Osteocyte (in vitro differentiated cells): ENCODE measurements around the gene FAM161B. TPM values are rescaled to one million over a fixed set of nuclear protein-coding genes. Genes with fewer than 3 reads are reported as not detected.

Experiments used
- DNase-seq: peaks from one replicate; pipeline ENCODE4 v3.0.0; 2021; ENCODE audit warnings: mixed read lengths; ENCODE audit not compliant: unreplicated experiment; ENCODE audit errors: extremely low spot score
- H3K27ac Mint-ChIP-seq: one replicate; pipeline ENCODE4 v1.8.0; 2021; ENCODE audit warnings: mild to moderate bottlenecking, mixed read lengths; ENCODE audit not compliant: unreplicated experiment
- H3K27me3 Mint-ChIP-seq: one replicate; pipeline ENCODE4 v1.8.0; 2021; ENCODE audit warnings: mixed read lengths; ENCODE audit not compliant: unreplicated experiment
- H3K36me3 Mint-ChIP-seq: one replicate; pipeline ENCODE4 v1.8.0; 2021; ENCODE audit warnings: mixed read lengths; ENCODE audit not compliant: unreplicated experiment
- H3K4me1 Mint-ChIP-seq: one replicate; pipeline ENCODE4 v1.8.0; 2021; ENCODE audit warnings: mixed read lengths; ENCODE audit not compliant: unreplicated experiment
- H3K4me3 Mint-ChIP-seq: one replicate; pipeline ENCODE4 v1.8.0; 2021; ENCODE audit warnings: mild to moderate bottlenecking, moderate library complexity, mixed read lengths; ENCODE audit not compliant: unreplicated experiment
- H3K9me3 Mint-ChIP-seq: one replicate; pipeline ENCODE4 v1.8.0; 2021; ENCODE audit warnings: mixed read lengths; ENCODE audit not compliant: unreplicated experiment
- CTCF ChIP-seq: fragments of 200-600 bp; sonication (generic); IDR thresholded peaks from 2 replicates; pipeline ENCODE4 v1.5.0; 2021; ENCODE audit warnings: antibody characterized with exemption, mild to moderate bottlenecking, moderate library complexity
- total RNA-seq: library from RNA; stranded (reverse); gene quantifications from 2 replicates; pipeline ENCODE4 v1.2.1, GENCODE V29; 2021

FAM161B gene
- total RNA-seq, 1 donor from 2014 or later = 5.8 TPM

- H3K4me3 Mint-ChIP-seq = no peak overlapping the region
- peaks cover 46% of the 10 kb centered on the region for H3K36me3 Mint-ChIP-seq
- no peaks in the 10 kb centered on the region for H3K9me3 Mint-ChIP-seq
- no peak for TF ChIP-seq CTCF
- H3K4me1 Mint-ChIP-seq = no peaks in the 10 kb centered on the region
- H3K27me3 Mint-ChIP-seq = no peaks in the 10 kb centered on the region
- H3K27ac Mint-ChIP-seq = no peak overlapping the region
- DNase-seq = no peak
Observed at GRCh38 chr14:73961192-73961591, 11.3 kb upstream of the FAM161B start.

GRCh38 chr14:73958591-73958990 is 8.7 kb upstream of the FAM161B start:
- H3K27me3 Mint-ChIP-seq = no peaks in the 10 kb centered on the region
- H3K9me3 Mint-ChIP-seq = no peaks in the 10 kb centered on the region
- H3K4me1 Mint-ChIP-seq = no peaks in the 10 kb centered on the region
- H3K27ac Mint-ChIP-seq = no peak overlapping the region
- no peak for DNase-seq
- peaks cover 46% of the 10 kb centered on the region for H3K36me3 Mint-ChIP-seq
- no peak for TF ChIP-seq CTCF
- no peak overlapping the region for H3K4me3 Mint-ChIP-seq

GRCh38 chr14:73955674-73956073 is 5.8 kb upstream of the FAM161B start:
- no peak overlapping the region for H3K27ac Mint-ChIP-seq
- H3K4me3 Mint-ChIP-seq = no peak overlapping the region
- H3K9me3 Mint-ChIP-seq = no peaks in the 10 kb centered on the region
- H3K4me1 Mint-ChIP-seq = peaks cover 10% of the 10 kb centered on the region
- no peaks in the 10 kb centered on the region for H3K27me3 Mint-ChIP-seq
- TF ChIP-seq CTCF = no peak
- H3K36me3 Mint-ChIP-seq = peaks cover 34% of the 10 kb centered on the region
- no peak for DNase-seq

- Mint-ChIP-seq H3K9me3 (no peaks in the 10 kb centered on the region), H3K27ac (no peak overlapping the region), H3K4me3 (no peak overlapping the region), H3K4me1 (peaks cover 18% of the 10 kb centered on the region), H3K36me3 (peaks cover 23% of the 10 kb centered on the region), H3K27me3 (no peaks in the 10 kb centered on the region)
- TF ChIP-seq CTCF = no peak
- no peak for DNase-seq
Observed at GRCh38 chr14:73953731-73954130, 3.8 kb upstream of the FAM161B start.

GRCh38 chr14:73945159-73945670 is 4.7 kb downstream of the FAM161B start:
- Mint-ChIP-seq H3K4me3 (no peak overlapping the region), H3K27me3 (no peaks in the 10 kb centered on the region)

More at GRCh38 chr14:73945159-73945670, 4.7 kb downstream of the FAM161B start:
- peaks cover 5% of the 10 kb centered on the region for H3K4me1 Mint-ChIP-seq
- TF ChIP-seq CTCF = no peak
- H3K9me3 Mint-ChIP-seq = no peaks in the 10 kb centered on the region
- no peak for DNase-seq
- peaks cover 11% of the 10 kb centered on the region for H3K36me3 Mint-ChIP-seq
- no peak overlapping the region for H3K27ac Mint-ChIP-seq
